ENCODE data around the gene LMBR1. TPM values are rescaled to one million over a fixed set of nuclear protein-coding genes. Genes with fewer than 3 reads are reported as not detected.

The LMBR1 gene
- total RNA-seq, 2 experiments from 2014 or later = 114 to 136 TPM

DNA sequence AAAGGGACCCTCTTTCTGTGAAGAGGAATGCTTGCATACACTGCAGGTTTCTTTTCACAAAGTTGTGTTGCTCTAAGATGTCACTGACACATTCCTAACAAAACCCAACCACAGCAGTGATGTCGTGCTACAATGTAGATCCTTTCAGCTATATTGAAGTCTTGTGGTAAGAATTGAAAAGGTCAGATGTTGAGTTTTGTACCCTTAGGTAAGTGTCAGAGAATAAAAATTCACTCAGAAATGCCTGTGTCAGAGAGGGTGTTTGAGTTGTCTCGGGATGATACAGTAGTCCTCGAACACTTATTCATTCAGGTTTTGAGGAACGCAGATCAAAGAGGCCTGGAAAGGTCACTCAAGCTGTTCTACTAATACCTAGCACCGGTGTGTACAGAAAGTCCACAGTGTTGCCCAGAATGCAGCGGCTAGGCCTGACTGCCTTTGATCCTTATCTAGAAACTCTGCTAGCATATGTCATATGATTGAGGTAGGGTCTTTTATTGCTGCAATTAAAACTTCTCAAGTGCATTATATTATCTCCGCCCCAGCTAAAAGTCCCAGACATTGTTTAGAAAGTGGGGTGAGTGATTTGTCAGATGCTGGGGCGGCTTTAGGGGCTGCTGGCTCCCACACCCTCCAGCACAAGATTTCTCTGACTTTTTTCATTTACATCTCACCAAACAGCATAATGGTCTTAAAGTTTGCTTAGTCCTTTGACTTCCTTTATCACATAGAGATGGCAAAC lies 226.4 kb downstream of the LMBR1 start:
- H3K27ac ChIP-seq (ENCODE audit: low read depth, low read length, poor library complexity, severe bottlenecking) = no peak overlapping the region
- no peak for DNase-seq (ENCODE audit: low spot score)
- H3K4me1 ChIP-seq (ENCODE audit: insufficient read depth, low read length, poor library complexity, severe bottlenecking) = no peaks in the 10 kb centered on the region
- BruUV-seq (replicated peaks) = no TSS peak
- POLR2A ChIA-PET = interaction anchor here (0.6 kb wide), 1 partner anchor 109 kb away, joined by 3 read pairs; no protein-coding TSS in a partner anchor
- CTCF ChIA-PET (ENCODE audit: unreplicated experiment) = no interaction called here
- no peaks in the 10 kb centered on the region for H3K9me3 ChIP-seq (ENCODE audit: low read length)
- H3K9me2 ChIP-seq (ENCODE audit: insufficient read depth, low read length) = no peaks in the 10 kb centered on the region
- intact Hi-C loops (cut with micrococcal nuclease; ENCODE audit: unreplicated experiment) = no loop called here
- peaks cover 11% of the 10 kb centered on the region; the same call in 1 of the 2 replicates for H3K36me3 ChIP-seq (ENCODE audit: insufficient read depth, low read length)
- TF ChIP-seq EZH2phosphoT487 (IDR thresholded peaks at IDR 0.05; ENCODE audit: borderline replicate concordance, low read depth, low read length) = no peak
- TF ChIP-seq, protein P1, sequence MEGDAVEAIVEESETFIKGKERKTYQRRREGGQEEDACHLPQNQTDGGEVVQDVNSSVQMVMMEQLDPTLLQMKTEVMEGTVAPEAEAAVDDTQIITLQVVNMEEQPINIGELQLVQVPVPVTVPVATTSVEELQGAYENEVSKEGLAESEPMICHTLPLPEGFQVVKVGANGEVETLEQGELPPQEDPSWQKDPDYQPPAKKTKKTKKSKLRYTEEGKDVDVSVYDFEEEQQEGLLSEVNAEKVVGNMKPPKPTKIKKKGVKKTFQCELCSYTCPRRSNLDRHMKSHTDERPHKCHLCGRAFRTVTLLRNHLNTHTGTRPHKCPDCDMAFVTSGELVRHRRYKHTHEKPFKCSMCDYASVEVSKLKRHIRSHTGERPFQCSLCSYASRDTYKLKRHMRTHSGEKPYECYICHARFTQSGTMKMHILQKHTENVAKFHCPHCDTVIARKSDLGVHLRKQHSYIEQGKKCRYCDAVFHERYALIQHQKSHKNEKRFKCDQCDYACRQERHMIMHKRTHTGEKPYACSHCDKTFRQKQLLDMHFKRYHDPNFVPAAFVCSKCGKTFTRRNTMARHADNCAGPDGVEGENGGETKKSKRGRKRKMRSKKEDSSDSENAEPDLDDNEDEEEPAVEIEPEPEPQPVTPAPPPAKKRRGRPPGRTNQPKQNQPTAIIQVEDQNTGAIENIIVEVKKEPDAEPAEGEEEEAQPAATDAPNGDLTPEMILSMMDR (conservative IDR thresholded peaks at IDR 0.05; ENCODE audit: low read length) = no peak
- H3K4me2 ChIP-seq (ENCODE audit: low read length) = no peak overlapping the region
- H3K4me3 ChIP-seq (ENCODE audit: low read depth, low read length, poor library complexity, severe bottlenecking) = no peak overlapping the region
- H2AFZ ChIP-seq (ENCODE audit: low read length) = no peak overlapping the region
- no peaks in the 10 kb centered on the region for H3K79me2 ChIP-seq (ENCODE audit: insufficient read depth, low read depth, low read length)
- H4K20me1 ChIP-seq (ENCODE audit: insufficient read depth, low read length) = no peaks in the 10 kb centered on the region

DNA sequence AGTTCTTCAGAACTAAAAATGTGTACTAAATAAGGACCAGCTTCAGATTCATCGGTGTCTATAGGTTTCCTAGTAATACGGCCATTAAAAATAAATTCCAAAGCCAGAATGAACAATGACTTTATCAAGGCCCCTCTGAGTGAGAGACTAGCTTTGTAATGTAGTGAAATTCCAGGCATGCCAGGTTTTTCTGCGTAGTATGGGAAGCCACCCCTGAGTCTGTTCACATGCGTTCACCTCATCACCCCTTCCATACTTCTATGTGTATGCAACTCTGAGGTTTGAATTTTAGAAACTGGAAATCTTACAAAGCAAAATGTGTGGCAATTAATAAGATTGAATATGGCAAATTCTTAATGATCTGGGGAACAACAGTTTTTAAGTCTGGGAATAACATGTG lies 227.9 kb downstream of the LMBR1 start:
- BruUV-seq (replicated peaks) = no TSS peak
- Histone ChIP-seq H3K9me2 (ENCODE audit: insufficient read depth, low read length) (no peaks in the 10 kb centered on the region), H3K36me3 (ENCODE audit: insufficient read depth, low read length) (peaks cover 11% of the 10 kb centered on the region; the same call in 1 of the 2 replicates), H3K79me2 (ENCODE audit: insufficient read depth, low read depth, low read length) (no peaks in the 10 kb centered on the region), H2AFZ (ENCODE audit: low read length) (no peak overlapping the region), H3K4me2 (ENCODE audit: low read length) (no peak overlapping the region), H3K4me3 (ENCODE audit: low read depth, low read length, poor library complexity, severe bottlenecking) (no peak overlapping the region), H3K9me3 (ENCODE audit: low read length) (no peaks in the 10 kb centered on the region), H4K20me1 (ENCODE audit: insufficient read depth, low read length) (no peaks in the 10 kb centered on the region), H3K4me1 (ENCODE audit: insufficient read depth, low read length, poor library complexity, severe bottlenecking) (no peaks in the 10 kb centered on the region), H3K27ac (ENCODE audit: low read depth, low read length, poor library complexity, severe bottlenecking) (no peak overlapping the region)
- no peak for DNase-seq (ENCODE audit: low spot score)
- TF ChIP-seq EZH2phosphoT487 (IDR thresholded peaks at IDR 0.05; ENCODE audit: borderline replicate concordance, low read depth, low read length) = no peak
- TF ChIP-seq, protein P1 (conservative IDR thresholded peaks at IDR 0.05; ENCODE audit: low read length) = no peak
- CTCF ChIA-PET (ENCODE audit: unreplicated experiment) = no interaction called here
- intact Hi-C loops (cut with micrococcal nuclease; ENCODE audit: unreplicated experiment) = no loop called here
- POLR2A ChIA-PET = no interaction called here

DNA sequence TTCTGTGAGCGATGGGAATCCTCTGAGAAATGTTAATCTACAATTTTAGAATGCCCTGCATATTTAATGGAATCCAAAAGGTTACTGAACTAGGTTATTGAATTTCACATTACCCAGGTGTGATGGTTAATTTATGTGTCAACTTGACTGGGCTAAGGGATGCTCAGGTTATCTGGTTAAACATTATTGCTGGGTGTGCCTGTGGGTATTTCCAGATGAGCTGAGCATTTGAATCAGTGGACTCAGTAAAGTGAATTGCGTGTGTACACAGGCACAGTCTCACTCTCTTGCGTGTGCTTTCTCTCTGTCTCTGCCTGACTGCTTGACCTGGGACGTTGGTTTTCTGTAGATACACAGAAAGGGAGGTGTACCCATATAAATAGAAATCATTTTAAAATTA lies 230.7 kb downstream of the LMBR1 start:
- H4K20me1 ChIP-seq (ENCODE audit: insufficient read depth, low read length) = no peaks in the 10 kb centered on the region
- intact Hi-C loops (cut with micrococcal nuclease; ENCODE audit: unreplicated experiment) = no loop called here
- H3K79me2 ChIP-seq (ENCODE audit: insufficient read depth, low read depth, low read length) = no peaks in the 10 kb centered on the region
- TF ChIP-seq, protein P1 (conservative IDR thresholded peaks at IDR 0.05; ENCODE audit: low read length) = no peak
- no peak for TF ChIP-seq EZH2phosphoT487 (IDR thresholded peaks at IDR 0.05; ENCODE audit: borderline replicate concordance, low read depth, low read length)
- ChIA-PET CTCF (ENCODE audit: unreplicated experiment) (no interaction called here), POLR2A (no interaction called here)
- no peaks in the 10 kb centered on the region for H3K36me3 ChIP-seq (ENCODE audit: insufficient read depth, low read length)
- H2AFZ ChIP-seq (ENCODE audit: low read length) = no peak overlapping the region
- no peak for DNase-seq (ENCODE audit: low spot score)
- H3K9me3 ChIP-seq (ENCODE audit: low read length) = no peaks in the 10 kb centered on the region
- BruUV-seq (replicated peaks) = no TSS peak
- no peaks in the 10 kb centered on the region for H3K9me2 ChIP-seq (ENCODE audit: insufficient read depth, low read length)
- H3K27ac ChIP-seq (ENCODE audit: low read depth, low read length, poor library complexity, severe bottlenecking) = no peak overlapping the region
- no peak overlapping the region for H3K4me3 ChIP-seq (ENCODE audit: low read depth, low read length, poor library complexity, severe bottlenecking)
- H3K4me2 ChIP-seq (ENCODE audit: low read length) = no peak overlapping the region
- no peaks in the 10 kb centered on the region for H3K4me1 ChIP-seq (ENCODE audit: insufficient read depth, low read length, poor library complexity, severe bottlenecking)
